NB4 (cell line): ENCODE data around the gene RWDD3.

Experiments used
- CTCF ChIP-seq: IDR thresholded peaks from one replicate; pipeline ENCODE4 v1.5.1; 2012; ENCODE audit warnings: low read depth, low read length
- POLR2A ChIP-seq: IDR thresholded peaks from 2 replicates; pipeline ENCODE4 v1.6.1; 2011; ENCODE audit warnings: mild to moderate bottlenecking; ENCODE audit not compliant: insufficient read length; ENCODE audit errors: extremely low read depth

- TF ChIP-seq CTCF (no peak), POLR2A (no peak)
Observed at GRCh38 chr1:95217371-95217770, 16.6 kb upstream of the RWDD3 start.
